ENCODE results near the gene ZBTB7A. TPM values are rescaled to one million over a fixed set of nuclear protein-coding genes. Genes with fewer than 3 reads are reported as not detected.

ZBTB7A gene
- total RNA-seq, 1 donor from 2014 or later, result 19.1 TPM

- Mint-ChIP-seq H3K9me3 (ENCODE audit: low read depth) (no peaks in the 10 kb centered on the region), H3K4me3 (ENCODE audit: low read depth) (no peak overlapping the region), H3K4me1 (ENCODE audit: low read depth) (no peaks in the 10 kb centered on the region), H3K36me3 (ENCODE audit: insufficient read depth) (peaks cover 5% of the 10 kb centered on the region), H3K27ac (no peak overlapping the region), H3K27me3 (no peaks in the 10 kb centered on the region)
- TF ChIP-seq CTCF (IDR thresholded peaks at IDR 0.05; ENCODE audit: unreplicated experiment), result no peak
- no peak for DNase-seq (ENCODE audit: low spot score, unreplicated experiment)
Measured at GRCh38 chr19:4044990-4045465, 21.7 kb downstream of the ZBTB7A start.

GRCh38 chr19:4043966-4044715 is 22.6 kb downstream of the ZBTB7A start:
- DNase-seq (ENCODE audit: low spot score, unreplicated experiment), result no peak
- H3K27ac Mint-ChIP-seq, result no peak overlapping the region
- no peaks in the 10 kb centered on the region for H3K27me3 Mint-ChIP-seq
- no peaks in the 10 kb centered on the region for H3K4me1 Mint-ChIP-seq (ENCODE audit: low read depth)
- H3K36me3 Mint-ChIP-seq (ENCODE audit: insufficient read depth), result peaks cover 1% of the 10 kb centered on the region
- H3K9me3 Mint-ChIP-seq (ENCODE audit: low read depth), result no peaks in the 10 kb centered on the region
- TF ChIP-seq CTCF (IDR thresholded peaks at IDR 0.05; ENCODE audit: unreplicated experiment), result no peak
- H3K4me3 Mint-ChIP-seq (ENCODE audit: low read depth), result no peak overlapping the region

- Mint-ChIP-seq H3K27ac (no peak overlapping the region), H3K4me1 (ENCODE audit: low read depth) (no peaks in the 10 kb centered on the region), H3K4me3 (ENCODE audit: low read depth) (no peak overlapping the region), H3K36me3 (ENCODE audit: insufficient read depth) (peaks cover 1% of the 10 kb centered on the region), H3K9me3 (ENCODE audit: low read depth) (no peaks in the 10 kb centered on the region), H3K27me3 (no peaks in the 10 kb centered on the region)
- DNase-seq (ENCODE audit: low spot score, unreplicated experiment), result no peak
- no peak for TF ChIP-seq CTCF (IDR thresholded peaks at IDR 0.05; ENCODE audit: unreplicated experiment)
Measured at GRCh38 chr19:4043401-4043800, 23.3 kb downstream of the ZBTB7A start.

- H3K27ac Mint-ChIP-seq, result peak overlapping the region; percentile 52
- H3K4me1 Mint-ChIP-seq (ENCODE audit: low read depth), result no peaks in the 10 kb centered on the region
Measured at GRCh38 chr19:4042731-4043082, 24.0 kb downstream of the ZBTB7A start.

More at GRCh38 chr19:4042731-4043082, 24.0 kb downstream of the ZBTB7A start:
- no peak for DNase-seq (ENCODE audit: low spot score, unreplicated experiment)
- H3K9me3 Mint-ChIP-seq (ENCODE audit: low read depth), result no peaks in the 10 kb centered on the region
- no peak overlapping the region for H3K4me3 Mint-ChIP-seq (ENCODE audit: low read depth)
- no peaks in the 10 kb centered on the region for H3K27me3 Mint-ChIP-seq
- H3K36me3 Mint-ChIP-seq (ENCODE audit: insufficient read depth), result peaks cover 3% of the 10 kb centered on the region
- no peak for TF ChIP-seq CTCF (IDR thresholded peaks at IDR 0.05; ENCODE audit: unreplicated experiment)

Measured in progenitor cell of endocrine pancreas (in vitro differentiated cells).